SK-N-MC (cell line): ENCODE data around the gene RIF1.

Source experiments
- EZH2 ChIP-seq: fragments of 200-600 bp; sonication (generic); IDR thresholded peaks from one replicate; pipeline ENCODE4 v1.6.1; 2017; ENCODE audit warnings: antibody characterized with exemption
- POLR2AphosphoS5 ChIP-seq: IDR thresholded peaks from 2 replicates; pipeline ENCODE4 v1.6.1; 2012; ENCODE audit warnings: mild to moderate bottlenecking, low read depth, low read length, borderline replicate concordance

- no peak for TF ChIP-seq EZH2
- TF ChIP-seq POLR2AphosphoS5, result no peak
These were observed 18.3 kb upstream of the RIF1 start for GRCh38 chr2:151391436-151391835.
